Measurements from ENCODE around the gene SUSD6.

DNA sequence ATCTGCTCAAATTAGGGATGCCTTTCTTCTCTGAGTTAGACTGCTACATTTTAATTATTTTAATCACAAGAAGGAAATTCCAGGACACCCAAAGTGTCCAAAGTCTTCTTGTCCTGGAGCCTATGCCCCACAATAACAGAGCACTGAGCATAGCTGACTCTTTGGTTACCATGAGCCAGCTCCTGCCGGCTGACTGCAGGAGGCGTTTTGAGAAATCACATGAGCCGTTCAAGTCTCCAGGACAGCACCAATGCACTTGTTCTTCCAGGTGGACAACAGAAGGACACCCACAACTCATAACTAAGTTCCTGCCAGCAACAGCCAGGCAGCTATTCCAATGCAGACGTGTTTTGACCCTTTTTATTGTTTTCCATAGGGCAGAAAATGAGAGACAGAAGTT lies 109.5 kb downstream of the SUSD6 start:
- no peak for TF ChIP-seq RFX5 (IDR thresholded peaks at IDR 0.05)
- no peak for TF ChIP-seq MAZ (IDR thresholded peaks at IDR 0.05; ENCODE audit: borderline replicate concordance, low read depth, low read length)
- TF ChIP-seq, protein P1, sequence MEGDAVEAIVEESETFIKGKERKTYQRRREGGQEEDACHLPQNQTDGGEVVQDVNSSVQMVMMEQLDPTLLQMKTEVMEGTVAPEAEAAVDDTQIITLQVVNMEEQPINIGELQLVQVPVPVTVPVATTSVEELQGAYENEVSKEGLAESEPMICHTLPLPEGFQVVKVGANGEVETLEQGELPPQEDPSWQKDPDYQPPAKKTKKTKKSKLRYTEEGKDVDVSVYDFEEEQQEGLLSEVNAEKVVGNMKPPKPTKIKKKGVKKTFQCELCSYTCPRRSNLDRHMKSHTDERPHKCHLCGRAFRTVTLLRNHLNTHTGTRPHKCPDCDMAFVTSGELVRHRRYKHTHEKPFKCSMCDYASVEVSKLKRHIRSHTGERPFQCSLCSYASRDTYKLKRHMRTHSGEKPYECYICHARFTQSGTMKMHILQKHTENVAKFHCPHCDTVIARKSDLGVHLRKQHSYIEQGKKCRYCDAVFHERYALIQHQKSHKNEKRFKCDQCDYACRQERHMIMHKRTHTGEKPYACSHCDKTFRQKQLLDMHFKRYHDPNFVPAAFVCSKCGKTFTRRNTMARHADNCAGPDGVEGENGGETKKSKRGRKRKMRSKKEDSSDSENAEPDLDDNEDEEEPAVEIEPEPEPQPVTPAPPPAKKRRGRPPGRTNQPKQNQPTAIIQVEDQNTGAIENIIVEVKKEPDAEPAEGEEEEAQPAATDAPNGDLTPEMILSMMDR (IDR thresholded peaks at IDR 0.05) = no peak
- TF ChIP-seq CHD4 (IDR thresholded peaks at IDR 0.05; ENCODE audit: borderline replicate concordance) = no peak
